Measurements from ENCODE around the gene CXCL8. TPM values are rescaled to one million over a fixed set of nuclear protein-coding genes. Genes with fewer than 3 reads are reported as not detected.
A peak's percentile ranks its signal among the peaks of the same experiment; 100 is the strongest.

The CXCL8 gene
- total RNA-seq, 1 experiment from 2014 or later: 4.5 TPM

DNA sequence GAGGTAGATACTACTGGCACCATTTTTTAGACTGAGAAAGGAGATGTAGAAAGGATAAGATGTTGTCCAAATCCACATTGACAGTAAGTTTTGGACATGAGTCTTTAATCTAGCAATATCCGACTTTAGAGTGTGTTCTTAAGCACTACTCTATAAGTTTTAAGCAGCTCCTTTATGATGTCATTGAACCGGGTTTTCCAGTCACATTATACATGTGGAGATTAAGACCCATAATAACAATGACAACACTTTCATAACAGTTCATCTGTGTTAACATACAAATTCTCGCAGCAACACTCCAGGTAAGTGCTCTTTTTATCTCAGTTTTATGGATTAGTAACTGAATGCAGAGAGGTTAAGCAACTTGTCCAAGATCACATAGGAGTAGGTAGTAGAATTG lies 30.3 kb upstream of the CXCL8 start:
- Histone ChIP-seq H3K4me3 (no peak overlapping the region), H3K36me3 (no peaks in the 10 kb centered on the region), H3K27me3 (no peaks in the 10 kb centered on the region), H3K9me3 (no peaks in the 10 kb centered on the region)
- DNase-seq: no peak

DNA sequence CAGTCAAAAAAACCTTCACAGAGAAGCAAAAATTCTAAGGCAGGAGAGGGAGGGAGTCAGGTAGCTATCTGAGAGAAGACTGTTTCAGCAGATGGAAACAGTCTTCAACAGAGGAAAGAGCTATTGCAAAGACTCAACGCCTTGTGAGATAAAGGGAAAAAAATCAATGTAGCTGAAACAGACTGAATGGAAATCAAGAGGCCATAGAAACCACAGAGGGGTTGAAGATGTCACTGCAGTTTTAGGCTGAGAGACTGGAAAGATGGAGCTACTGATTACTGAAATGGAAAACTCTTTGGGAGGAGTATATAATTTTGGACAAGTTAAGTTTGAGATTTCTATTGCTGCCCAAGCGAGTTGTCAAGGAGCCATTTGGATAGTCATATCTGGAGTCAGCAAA lies 28.4 kb upstream of the CXCL8 start:
- Histone ChIP-seq H3K27me3 (no peaks in the 10 kb centered on the region), H3K9me3 (no peaks in the 10 kb centered on the region), H3K36me3 (no peaks in the 10 kb centered on the region), H3K4me3 (no peak overlapping the region)
- no peak for DNase-seq

GRCh38 chr4:73713650-73714049 lies 26.7 kb upstream of the CXCL8 start:
- no peaks in the 10 kb centered on the region for H3K9me3 ChIP-seq
- no peak for DNase-seq

GRCh38 chr4:73714647-73715046 lies 25.7 kb upstream of the CXCL8 start:
- H3K36me3 ChIP-seq: no peaks in the 10 kb centered on the region
- H3K9me3 ChIP-seq: no peaks in the 10 kb centered on the region
- H3K27me3 ChIP-seq: no peaks in the 10 kb centered on the region
- H3K4me3 ChIP-seq: no peak overlapping the region
- DNase-seq: no peak

More at GRCh38 chr4:73713650-73714049, 26.7 kb upstream of the CXCL8 start:
- no peaks in the 10 kb centered on the region for H3K36me3 ChIP-seq
- no peaks in the 10 kb centered on the region for H3K27me3 ChIP-seq
- H3K4me3 ChIP-seq: no peak overlapping the region

DNA sequence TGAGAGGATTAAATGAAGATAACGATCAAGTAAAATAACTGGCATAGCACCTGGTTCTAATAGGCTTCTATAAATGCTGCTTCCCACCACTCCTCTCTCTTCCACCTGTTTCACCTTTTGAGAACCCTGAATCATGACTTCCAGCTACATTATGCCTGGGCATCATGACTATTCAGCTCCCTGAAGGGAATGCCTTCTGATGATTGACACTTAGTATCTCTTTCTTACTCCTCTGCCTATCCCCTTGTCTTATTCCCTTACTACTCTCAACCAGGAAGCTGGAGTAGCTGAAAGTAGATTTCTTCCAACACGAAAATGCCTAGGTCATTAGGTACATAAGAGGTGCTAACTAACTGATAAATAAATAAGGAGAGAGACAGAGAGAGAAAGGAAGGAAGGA lies 24.7 kb upstream of the CXCL8 start:
- no peak overlapping the region for H3K4me3 ChIP-seq

DNA sequence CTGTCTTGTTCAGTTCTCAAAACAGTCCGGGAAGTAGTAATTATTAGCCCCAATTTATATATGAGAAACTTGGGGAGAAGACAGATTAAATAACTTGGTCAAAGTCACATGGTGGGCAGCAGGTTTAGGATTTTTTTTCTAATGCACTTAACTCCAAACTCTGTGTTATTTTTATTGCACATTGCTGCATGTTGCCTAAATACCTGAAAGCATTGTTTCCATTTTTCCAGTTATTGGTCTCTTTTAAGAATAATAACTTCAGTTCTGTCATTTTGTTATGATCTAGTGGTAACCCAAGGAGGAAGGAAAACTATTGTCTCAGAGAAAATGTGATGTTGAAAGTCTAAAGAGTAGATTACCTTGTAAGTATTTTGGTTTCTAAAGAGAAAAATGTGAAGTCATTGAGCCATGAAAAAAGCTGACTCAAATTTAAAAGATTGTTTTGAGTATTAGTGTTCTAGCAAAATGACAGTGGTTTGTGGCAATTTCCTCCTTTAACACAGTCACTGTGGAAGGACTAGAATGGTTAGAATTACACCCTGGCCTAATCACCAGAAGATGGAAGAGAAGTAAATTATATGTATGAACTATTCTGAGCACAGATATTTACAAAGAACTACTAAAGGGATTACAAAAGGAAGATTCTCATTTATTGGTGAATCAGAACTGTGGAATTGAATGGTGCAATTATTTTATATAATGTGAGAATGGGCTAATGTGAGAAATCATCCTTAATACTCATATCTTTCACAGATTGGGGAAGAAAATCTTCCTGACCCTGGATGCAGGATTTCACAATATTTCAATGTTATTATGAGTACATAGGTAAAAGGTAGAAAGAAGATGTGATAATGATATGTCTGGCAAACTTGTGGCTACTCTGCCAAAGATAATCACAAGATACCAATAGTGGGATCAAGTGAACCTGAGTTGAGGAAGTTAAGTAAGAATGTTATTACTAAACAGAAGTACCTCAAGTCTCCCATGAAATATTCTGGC lies 21.7 kb upstream of the CXCL8 start:
- DNase-seq: no peak
- Histone ChIP-seq H3K4me3 (no peak overlapping the region), H3K27me3 (no peaks in the 10 kb centered on the region), H3K9me3 (no peaks in the 10 kb centered on the region), H3K36me3 (no peaks in the 10 kb centered on the region)

More for the DNA sequence above, 24.7 kb upstream of the CXCL8 start:
- no peak for DNase-seq
- H3K9me3 ChIP-seq: no peaks in the 10 kb centered on the region
- H3K27me3 ChIP-seq: no peaks in the 10 kb centered on the region
- H3K36me3 ChIP-seq: no peaks in the 10 kb centered on the region

- DNase-seq: no peak
- Histone ChIP-seq H3K36me3 (no peaks in the 10 kb centered on the region), H3K4me3 (no peak overlapping the region), H3K27me3 (no peaks in the 10 kb centered on the region), H3K9me3 (no peaks in the 10 kb centered on the region)
These were observed 18.9 kb upstream of the CXCL8 start for GRCh38 chr4:73721435-73721834.

GRCh38 chr4:73721909-73722308 lies 18.5 kb upstream of the CXCL8 start:
- DNase-seq: no peak
- no peak overlapping the region for H3K4me3 ChIP-seq
- H3K36me3 ChIP-seq: no peaks in the 10 kb centered on the region
- no peaks in the 10 kb centered on the region for H3K9me3 ChIP-seq
- H3K27me3 ChIP-seq: no peaks in the 10 kb centered on the region

DNA sequence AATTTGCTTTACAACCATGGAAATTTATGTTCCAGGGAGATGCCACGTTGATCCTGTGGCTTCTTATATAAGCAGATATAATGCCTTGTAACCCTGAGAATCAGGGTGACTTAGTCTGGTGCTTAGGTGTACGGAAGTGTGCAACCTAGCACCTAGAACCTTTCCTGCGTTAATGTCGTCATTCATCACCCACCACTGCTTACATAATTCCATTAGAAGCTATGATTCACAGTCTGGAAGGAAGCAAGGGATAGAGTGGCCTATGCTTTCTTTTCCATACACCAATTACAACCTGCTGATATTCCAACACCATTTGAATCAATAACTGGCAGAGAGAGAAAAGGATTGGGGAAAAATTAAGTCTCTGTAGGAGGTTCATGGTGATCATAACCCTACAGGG lies 17.3 kb upstream of the CXCL8 start:
- Histone ChIP-seq H3K4me3 (no peak overlapping the region), H3K9me3 (no peaks in the 10 kb centered on the region), H3K27me3 (no peaks in the 10 kb centered on the region), H3K36me3 (no peaks in the 10 kb centered on the region)
- no peak for DNase-seq

GRCh38 chr4:73723928-73724327 lies 16.4 kb upstream of the CXCL8 start:
- H3K9me3 ChIP-seq: no peaks in the 10 kb centered on the region
- H3K36me3 ChIP-seq: no peaks in the 10 kb centered on the region
- no peak for DNase-seq
- no peaks in the 10 kb centered on the region for H3K27me3 ChIP-seq
- no peak overlapping the region for H3K4me3 ChIP-seq

DNA sequence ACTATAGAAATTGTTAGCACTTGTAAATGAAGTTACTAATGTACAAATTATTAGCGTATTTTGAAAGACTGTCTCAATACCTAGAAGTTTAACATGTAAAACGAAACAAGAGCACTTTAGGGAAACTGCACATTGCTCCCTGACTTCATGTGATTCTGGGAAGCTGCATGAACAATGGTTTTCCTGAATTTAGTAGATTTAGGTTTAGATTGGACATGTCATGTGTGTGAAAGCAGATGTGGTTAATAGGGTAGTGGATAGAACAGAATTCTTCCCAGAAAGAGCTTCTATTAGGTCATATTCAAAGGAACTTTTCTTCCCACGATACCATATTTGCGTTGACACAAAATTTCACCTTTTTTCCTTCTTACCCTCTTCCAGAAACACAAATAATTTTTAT lies 14.9 kb upstream of the CXCL8 start:
- Histone ChIP-seq H3K4me3 (no peak overlapping the region), H3K36me3 (no peaks in the 10 kb centered on the region), H3K27me3 (no peaks in the 10 kb centered on the region), H3K9me3 (no peaks in the 10 kb centered on the region)
- no peak for DNase-seq

- Histone ChIP-seq H3K27me3 (no peaks in the 10 kb centered on the region), H3K36me3 (no peaks in the 10 kb centered on the region), H3K4me3 (no peak overlapping the region), H3K9me3 (no peaks in the 10 kb centered on the region)
- DNase-seq: peak; percentile 49
These were observed 14.4 kb upstream of the CXCL8 start for GRCh38 chr4:73725985-73726384.

GRCh38 chr4:73727685-73728084 lies 12.7 kb upstream of the CXCL8 start:
- Histone ChIP-seq H3K9me3 (no peaks in the 10 kb centered on the region), H3K27me3 (no peaks in the 10 kb centered on the region), H3K36me3 (no peaks in the 10 kb centered on the region), H3K4me3 (no peak overlapping the region)
- DNase-seq: no peak

DNA sequence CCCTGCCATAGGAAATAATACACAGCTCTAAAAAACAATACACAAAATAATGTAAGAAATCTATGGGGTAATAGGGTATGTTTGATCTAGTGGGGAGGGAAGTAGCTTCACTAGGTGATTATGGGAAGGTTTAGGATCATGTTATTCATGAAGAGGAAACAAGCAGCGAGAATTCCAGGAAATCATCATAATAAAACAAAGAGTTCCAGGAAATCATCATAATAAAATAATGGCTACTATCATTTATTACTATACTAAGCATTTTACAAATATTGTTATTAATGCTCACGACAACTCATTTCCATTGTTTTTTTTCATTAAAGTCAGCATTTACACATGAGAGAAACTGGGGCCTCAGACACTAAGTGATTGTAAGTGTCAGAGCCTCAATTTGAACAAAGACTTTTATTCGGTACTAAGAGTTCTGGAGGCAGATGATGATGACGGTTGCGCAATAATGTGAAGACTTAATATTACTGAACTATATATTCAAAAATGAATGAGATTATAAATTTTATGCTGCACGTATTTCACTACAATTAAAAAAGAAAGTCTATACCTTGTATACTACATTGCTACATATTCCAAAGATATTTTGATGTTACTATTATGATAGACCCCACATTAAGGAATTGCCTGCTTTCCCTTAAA lies 12.2 kb upstream of the CXCL8 start:
- Histone ChIP-seq H3K27me3 (no peaks in the 10 kb centered on the region), H3K36me3 (no peaks in the 10 kb centered on the region), H3K4me3 (no peak overlapping the region), H3K9me3 (no peaks in the 10 kb centered on the region)
- no peak for DNase-seq

GRCh38 chr4:73729534-73730165 lies 10.7 kb upstream of the CXCL8 start:
- H3K27me3 ChIP-seq: no peaks in the 10 kb centered on the region
- H3K4me3 ChIP-seq: no peak overlapping the region
- H3K36me3 ChIP-seq: no peaks in the 10 kb centered on the region
- H3K9me3 ChIP-seq: no peaks in the 10 kb centered on the region
- peak; percentile 76 for DNase-seq

DNA sequence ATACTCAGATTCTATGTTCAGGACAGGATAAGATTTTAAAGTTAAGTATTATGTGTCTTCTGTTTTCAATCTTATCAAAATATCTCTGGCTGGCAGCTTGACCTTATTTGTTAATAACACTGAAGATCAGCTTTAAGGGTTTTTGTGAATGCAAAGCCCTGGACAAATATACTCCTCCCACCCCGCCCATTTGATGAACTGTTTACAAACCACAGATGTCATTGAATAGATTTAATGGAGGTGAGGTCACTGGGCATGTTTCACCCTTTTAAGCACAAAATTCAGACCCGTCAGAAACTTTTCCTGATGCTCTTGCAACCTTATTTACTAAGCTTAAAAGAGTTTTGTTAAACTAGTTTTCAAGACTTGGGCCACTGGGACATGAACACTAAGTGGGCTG lies 10.1 kb upstream of the CXCL8 start:
- H3K27me3 ChIP-seq: no peaks in the 10 kb centered on the region
- H3K36me3 ChIP-seq: no peaks in the 10 kb centered on the region
- no peak overlapping the region for H3K4me3 ChIP-seq
- DNase-seq: peak; percentile 7
- no peaks in the 10 kb centered on the region for H3K9me3 ChIP-seq

- H3K4me3 ChIP-seq: no peak overlapping the region
- no peaks in the 10 kb centered on the region for H3K9me3 ChIP-seq
- no peaks in the 10 kb centered on the region for H3K36me3 ChIP-seq
- H3K27me3 ChIP-seq: no peaks in the 10 kb centered on the region
- no peak for DNase-seq
These were observed 9.5 kb upstream of the CXCL8 start for GRCh38 chr4:73730867-73731266.
